ENCODE data around the gene L3MBTL3.

The L3MBTL3 gene

DNA sequence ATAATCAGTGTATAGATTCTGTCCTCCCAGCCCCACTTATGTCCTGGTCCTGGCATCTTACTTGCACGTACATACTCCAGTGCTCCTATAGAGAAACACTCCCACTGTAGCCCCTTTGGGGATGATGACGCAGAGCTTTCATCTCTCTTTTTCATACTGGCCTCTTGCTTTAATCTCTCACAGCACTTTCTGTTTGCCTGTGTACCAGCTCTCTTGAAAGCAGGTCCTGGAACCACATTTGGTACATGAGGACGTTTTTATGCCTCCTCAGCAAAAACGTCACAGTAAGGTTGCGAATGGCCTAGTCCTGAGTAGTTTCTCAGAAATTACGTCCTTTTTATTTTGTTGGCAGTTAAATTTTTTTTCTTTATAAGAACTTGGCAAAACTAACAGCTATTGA lies 10.8 kb downstream of the L3MBTL3 start:
- DNase-seq, result no peak

DNA sequence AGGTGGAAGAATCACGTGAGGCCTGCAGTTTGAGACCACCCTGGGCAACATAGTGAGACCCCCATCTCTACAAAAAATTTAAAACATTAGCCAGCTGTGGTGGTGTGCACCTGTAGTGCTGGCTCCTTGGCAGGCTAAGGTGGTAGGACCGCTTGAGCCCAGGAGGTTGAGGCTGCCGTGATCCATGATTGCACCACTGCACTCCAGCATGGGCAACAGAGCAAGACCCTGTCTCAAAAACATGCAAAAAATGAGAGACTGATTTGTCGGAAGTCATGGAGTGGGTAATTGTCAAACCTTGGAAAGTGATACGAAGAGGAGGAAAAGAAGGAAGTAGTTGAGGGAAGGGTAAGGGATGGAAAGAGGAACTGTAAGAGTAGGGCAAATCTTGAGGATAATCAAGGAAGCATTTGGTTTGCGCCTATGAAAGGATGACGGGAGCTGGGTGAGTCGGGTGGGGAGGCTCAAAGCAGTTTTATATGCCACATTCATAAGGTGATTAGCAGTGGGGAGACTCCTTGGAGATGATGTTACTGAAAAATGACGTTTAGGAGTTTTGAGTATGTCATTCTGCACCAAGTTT lies 14.5 kb downstream of the L3MBTL3 start:
- DNase-seq, result no peak

DNA sequence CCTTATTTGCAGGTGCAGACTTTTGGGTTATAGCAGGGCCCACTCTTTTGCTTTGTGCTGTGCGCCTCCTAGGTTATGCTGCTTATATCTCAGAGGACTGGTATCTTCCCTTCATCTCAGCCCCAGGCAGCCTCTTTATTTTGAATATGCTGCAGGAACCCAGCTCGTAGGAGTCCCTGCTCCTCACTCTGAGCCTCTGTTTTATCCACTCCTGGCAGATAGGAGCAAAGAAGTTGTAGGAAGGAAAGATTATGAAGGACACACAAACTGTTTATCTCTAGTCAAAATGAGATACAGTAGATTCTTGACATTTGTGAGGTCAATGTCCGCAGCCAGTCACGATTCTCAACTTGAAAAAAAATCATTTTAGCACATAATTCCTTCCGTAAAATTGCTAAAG lies 15.6 kb downstream of the L3MBTL3 start:
- DNase-seq, result no peak

DNA sequence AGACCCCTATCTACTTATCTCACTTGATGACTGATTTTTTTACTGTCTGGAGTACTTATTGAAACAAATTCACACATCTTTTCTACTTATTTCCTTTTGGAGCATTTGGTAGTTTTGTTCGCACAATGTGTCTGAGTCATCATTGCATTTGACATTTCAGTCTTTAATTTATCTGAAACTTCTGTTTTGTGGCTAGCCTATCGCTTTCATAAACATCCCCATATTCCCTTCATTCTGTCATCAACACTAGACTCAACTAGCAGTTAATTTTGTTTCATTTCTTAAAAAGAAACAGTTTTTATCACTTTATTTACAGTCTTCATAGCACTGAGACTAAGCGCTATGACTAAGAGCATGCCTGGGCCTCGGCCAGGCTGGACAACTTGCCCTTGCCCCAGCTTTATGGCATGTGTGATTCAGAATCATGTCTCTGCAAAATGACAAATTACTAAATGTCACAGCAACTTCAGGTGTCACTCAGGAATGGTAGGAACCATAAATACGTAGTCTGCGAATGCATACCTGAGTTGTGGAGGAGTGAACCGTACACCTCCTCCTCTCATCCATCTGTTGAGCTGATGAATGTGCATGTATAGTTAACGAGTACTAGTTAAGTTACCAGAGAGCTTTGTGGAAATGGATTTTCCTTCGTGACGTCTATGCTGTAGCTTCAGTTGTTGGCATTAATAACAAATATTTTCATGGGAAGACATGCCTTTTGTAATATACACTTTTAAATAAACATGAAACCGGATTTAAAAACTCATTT lies 16.2 kb downstream of the L3MBTL3 start:
- DNase-seq, result no peak

DNA sequence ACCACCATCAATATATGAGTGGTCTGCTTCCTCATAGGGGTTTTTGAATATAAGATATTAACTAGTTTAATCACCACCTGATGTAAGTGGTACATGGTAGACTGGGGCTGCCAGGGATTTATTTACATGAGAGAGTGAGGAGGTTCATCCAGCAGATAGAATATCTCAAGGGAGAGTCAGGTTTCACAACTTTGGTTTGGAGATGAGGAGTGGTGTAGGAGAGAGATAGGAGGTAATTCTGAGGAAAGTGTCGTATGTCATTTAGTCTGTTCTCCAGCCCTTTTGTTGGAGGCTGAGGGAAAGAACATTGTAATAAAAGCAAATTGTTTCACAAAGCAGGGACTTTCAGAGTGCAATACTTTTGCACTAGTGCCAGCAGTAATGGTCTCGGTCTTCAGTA lies 16.8 kb downstream of the L3MBTL3 start:
- DNase-seq, result no peak

DNA sequence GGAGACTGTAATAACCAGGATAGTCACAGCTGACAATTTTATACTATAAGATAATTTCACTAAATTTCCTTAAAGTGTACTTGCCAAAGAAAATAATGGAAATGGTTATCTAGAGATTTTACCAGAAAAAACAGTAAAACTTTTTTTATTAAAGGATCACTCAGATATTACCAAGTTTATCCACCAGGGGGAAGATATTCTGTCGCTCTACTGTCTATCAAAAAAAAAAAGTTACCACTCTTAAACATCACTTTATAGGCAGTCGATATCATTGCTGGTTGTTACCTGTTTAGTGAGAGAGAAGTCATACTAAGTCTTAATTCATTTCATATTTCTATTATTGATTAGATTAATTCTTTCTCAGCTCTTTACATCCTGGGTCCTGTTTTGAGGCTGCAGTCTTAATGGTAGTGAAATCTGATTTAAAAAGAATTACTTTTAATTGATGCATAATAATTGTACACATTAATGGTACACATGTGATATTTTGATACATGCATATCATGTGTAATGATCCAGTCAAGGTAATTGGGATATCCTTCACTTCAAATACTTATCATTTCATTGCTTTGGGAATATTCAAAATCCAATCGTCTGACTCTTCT lies 18.9 kb downstream of the L3MBTL3 start:
- DNase-seq, result no peak

DNA sequence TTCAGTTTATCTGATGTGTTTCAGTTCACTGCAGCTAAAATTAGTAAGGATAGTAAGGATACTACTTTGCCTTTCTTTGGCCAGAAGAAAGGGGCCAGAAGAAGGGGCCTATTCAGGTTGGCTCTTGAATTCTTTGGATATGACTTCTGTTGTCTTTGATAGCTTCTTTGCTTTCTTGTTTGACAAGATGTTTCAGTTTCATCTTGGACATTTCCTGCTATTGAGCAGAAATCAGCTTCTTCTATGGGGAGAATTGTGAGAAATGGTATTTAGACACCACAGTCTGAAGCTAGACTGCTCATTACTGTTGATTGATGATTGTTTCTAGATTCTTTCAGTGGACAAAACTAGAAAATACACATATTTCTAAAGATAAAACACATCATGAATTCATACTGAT lies 23.2 kb downstream of the L3MBTL3 start:
- no peak for DNase-seq

DNA sequence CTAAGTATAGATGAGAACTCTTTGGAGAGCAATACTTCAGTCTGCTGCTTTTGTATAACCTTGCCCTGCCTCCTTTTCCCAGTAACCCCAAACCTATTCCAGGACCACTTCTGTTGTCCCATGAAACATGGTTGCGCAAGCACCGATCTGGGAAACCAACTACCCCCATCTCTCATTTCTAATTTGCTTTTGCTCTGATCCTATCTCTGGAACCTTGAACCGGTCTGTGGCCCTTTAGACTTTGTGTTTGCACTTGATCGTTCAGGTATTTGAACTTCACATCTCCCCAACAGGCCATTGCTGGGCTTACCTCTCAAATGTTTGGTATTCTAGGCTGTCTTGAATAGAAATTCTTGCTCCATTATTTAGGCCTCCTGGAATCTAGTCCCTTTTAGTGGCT lies 25.0 kb downstream of the L3MBTL3 start:
- no peak for DNase-seq

DNA sequence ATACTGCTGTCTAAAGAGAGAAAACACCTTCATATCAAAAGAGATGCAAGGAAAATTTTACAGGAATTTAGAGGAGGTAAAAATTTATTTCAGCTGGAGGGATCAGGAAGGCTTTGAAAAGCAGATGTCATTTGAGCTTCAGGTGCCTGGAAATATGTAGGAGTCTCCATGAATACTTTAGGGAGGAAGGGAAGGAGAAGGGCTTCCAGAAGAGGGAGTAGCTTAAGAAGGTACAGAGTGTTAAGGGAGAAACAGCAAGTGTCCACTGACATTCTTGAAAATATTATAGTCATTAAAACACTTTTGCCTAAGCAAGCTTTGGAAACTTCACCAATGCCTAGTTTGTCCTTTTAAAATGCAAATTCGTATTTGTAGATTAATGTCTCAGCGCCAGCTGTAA lies 27.2 kb downstream of the L3MBTL3 start:
- no peak for DNase-seq

DNA sequence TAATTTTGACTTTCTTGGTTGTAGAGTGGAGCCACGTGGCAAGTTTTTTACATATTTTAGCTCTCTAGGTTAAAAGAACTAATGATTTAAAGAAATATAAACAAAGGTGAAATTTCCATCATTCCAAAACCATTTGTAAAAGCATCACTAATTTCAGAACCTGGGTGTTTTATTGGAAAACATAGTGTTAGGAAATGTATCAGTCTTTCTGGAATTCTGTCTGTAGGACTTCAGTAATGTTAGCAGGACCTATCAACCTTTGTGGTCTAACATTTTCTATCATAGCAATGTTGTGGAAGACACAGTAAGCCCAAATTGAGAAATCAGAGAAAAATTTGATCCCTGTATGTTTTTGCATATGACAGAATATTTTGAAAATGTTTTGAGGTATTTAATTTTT lies 28.3 kb downstream of the L3MBTL3 start:
- no peak for DNase-seq

DNA sequence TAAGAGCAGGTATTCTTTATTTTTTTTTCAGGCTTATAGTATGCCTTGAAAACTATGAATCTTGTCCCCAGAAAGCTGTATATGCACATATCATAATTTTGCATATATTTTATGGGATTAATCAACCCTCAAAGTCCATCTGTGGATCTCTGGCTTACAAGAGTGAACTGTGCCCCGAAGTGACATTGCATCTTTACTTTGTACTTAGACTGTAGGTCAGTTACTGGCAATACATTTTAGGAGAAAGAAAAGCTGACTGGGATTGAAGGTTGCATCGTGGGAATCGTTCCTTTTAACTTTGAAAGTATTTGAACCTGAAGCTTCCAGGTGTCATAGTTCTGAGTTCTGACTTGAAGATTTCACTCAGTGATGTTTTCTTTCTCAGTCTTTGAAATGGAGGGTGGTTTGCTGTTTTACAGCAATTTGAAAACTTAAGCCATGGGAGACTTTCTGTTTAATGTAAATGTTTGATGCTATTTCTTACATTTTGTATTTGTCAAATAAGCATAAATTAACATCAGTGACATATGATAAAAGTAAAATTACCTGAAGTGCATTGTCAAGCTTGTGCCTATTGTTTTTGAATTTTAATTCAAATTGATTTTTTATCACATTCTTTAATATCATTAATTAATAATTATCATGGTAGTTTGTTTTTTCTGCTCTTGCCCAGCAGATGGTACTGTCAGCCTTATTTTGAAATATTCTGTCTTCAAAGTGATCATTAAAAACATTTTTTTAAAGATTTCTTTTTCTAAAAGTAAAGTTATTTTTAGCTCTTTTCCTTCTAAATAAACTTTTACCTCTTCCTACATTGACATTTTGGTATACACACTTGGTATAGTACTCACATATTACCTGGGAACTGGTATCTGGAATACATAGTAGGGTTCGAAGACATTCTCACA lies 29.0 kb downstream of the L3MBTL3 start:
- no peak for DNase-seq

DNA sequence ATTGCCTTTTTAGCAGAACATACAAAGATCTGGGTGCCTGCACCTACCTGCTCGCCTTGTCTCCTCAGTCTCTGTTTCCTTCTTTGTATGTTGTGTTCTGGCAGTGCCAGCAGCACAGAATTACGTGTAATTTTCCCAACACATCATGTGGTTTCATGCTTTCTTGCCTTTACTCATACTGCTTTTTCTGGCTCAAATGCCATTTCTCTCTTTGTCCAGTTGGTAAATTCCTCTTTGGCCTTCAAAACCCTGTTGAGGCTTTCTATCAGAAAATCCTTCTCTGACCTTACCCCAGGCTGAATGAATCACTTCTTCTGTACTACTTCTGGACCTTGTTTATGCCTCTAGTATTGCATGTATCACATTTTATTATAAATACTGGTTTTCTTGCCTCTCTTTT lies 31.8 kb downstream of the L3MBTL3 start:
- no peak for DNase-seq

DNA sequence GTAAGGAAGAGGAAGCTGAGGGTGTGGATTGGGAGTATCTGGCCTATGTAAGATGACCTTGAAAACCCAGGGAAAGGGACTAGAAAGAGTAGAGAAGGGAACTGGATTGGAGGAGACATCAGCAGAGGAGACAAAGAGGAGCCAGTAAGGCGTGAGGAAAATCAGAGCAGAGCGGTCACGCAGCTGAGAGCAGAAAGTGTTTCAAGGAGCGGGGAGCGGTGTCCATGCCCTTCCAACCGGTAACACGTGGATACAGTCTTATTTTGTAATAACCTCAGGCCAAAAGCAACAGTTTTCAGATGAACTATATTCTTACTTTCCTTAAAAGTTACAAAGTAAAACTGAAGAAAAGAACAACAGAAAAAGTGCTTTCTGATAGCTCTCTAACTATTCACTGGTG lies 36.3 kb downstream of the L3MBTL3 start:
- DNase-seq, result no peak

DNA sequence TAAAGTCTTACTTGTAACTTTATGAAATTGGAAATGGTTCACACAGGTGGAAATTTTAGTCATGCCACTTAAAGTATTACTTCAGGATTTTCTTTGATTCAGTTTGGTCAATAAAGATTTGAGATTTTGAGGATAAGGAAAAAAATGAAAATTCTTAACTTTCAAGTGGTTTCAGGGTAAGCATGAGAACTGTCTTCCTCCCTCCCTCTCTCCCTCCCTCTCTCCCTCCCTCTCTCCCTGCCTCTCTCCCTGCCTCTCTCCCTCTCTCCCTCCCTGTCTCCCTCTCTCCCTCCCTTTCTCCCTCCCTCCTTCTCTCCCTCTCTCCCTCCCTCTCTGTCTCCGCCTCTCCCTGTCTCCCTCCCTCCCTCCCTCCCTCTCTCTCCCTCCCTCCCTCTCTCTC lies 36.9 kb downstream of the L3MBTL3 start:
- no peak for DNase-seq

DNA sequence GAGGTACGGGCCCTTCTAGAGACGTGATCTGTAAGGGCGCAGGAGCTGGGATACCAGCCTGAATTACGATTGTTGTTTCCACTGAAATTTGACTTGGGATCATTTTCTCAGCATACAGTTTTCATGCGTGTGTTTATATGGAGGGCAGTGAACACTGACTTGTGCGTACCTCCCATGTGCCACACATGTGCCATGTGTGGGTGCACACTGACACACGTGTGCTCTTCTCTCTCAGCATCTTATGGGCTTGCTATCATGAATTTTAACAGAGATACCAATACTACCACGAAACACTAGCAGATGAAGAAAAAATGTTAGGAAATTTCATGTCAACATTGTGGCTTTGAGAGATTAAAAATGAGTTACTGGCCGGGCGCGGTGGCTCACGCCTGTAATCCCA lies 39.1 kb downstream of the L3MBTL3 start:
- no peak for DNase-seq

DNA sequence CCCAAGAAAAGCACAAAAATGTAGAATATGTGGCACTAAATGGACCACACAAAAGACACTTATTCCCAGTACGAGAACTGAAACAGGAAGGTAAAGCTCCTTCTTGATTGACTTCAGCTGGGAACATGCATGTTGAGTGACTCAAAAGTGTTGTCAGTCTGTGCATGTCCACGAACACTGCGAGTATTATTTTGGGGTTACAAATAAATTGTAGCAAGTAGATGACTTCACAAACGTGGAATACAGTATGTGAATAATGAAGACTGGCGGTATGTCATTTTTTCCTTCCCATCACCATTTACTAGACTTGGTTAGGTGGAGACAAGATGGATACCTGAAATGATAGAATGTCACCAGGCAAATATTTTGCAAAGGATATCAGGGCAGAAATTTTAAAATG lies 45.4 kb downstream of the L3MBTL3 start:
- DNase-seq, result no peak

DNA sequence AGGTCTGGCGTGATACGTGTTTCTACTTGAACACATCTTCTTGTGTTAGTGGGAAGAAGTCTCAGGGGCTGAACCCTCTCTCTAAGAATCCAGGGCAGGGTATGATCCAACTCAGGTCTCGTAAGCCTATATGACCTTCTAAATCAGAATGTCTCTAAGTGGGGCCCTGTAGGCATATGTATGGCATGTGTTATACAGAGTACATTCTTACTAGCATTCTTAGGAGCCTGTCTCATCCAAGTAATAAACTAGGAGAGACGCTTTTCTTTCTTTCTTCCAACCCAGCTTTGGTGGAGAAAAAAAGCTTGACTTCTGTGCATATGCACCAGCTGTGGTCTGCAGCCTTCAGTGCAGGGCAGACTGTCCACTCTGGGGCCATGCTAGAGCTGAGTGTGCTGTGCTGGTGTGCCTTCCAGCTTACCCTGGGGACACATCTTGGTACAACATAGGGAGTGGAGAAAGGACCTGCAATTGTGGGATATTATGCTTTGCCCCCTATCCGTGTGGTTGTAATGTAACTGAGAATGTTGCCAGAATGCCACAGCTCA lies 47.3 kb downstream of the L3MBTL3 start:
- no peak for DNase-seq

DNA sequence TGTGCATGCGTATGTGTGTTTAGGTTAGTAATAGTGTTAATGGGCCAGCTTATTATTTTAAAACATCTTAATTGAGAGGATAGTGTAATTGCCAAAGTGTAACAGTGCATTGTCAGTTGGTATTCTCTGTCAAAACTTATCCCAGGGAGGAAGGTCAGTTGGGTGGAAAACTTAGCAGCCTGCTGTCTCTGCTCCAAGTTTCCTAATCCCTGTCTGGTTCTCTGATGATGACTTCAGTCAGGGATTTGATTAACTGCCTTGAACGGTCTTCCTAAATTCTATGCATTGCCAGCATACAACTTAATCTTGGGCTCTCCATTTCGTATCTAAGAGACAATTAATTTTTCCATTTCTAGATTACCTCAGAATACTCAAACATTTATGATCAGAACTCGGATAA lies 51.1 kb downstream of the L3MBTL3 start:
- no peak for DNase-seq

DNA sequence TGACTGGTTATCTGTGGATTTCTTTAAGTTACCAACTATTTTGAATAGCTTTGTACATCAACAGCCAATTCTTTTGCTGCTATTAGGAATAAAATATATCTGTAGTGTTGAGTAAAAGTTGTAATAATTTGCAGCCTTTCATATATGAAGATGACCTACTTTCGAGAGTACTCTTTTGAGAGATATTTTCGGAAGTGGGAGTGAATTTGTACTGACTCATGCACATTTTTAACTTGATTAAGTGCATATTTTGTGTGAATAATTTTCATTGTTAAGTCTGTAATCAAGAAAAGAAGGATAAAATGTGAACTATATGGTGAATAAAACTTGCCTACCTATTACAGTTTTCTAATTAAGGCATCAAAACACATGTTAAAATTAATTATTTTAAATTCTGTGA lies 51.9 kb downstream of the L3MBTL3 start:
- no peak for DNase-seq

DNA sequence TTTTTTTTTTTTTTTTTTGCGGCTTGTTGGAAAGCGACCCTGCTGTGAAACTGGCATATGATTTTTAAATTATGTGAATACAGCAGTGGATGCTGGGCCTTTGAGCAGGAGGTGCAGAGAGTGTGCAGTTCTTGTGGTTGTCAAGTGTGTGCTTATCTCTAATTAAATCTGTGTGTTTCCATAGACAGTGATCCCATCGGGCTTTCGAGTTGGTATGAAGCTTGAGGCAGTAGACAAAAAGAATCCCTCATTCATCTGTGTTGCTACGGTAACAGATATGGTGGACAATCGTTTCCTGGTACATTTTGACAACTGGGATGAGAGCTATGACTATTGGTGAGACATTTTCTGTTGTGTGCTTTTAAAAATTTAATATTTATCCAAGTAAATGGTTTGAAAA lies 52.4 kb downstream of the L3MBTL3 start:
- peak; percentile 42 for DNase-seq

DNA sequence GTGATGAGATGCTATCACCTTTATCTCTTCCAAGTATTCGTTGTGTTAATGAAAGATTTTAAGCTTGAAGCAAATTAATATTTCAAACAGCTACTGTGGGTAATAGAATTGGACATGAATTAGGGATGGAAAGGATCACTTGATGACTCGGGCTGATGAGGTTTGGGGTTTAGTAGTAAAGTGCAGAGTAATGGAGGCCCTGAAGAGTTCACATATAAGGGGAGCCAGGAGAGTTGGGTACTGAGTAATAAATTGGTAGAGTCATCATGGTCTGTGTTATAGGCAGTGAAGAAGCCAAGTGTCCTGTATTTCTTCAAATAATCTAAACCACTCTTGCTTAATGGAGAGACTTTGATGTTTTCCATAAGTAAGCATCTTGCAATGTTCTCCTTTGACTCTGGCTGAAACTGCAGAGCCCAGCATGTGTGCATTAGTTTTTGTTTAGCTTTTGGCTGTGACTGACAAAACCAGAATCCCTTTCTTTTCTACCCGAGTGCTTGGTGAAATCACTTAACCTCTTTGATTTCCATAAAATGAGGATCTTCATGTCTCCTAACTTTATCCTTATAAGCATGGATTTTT lies 57.6 kb downstream of the L3MBTL3 start:
- no peak for DNase-seq

DNA sequence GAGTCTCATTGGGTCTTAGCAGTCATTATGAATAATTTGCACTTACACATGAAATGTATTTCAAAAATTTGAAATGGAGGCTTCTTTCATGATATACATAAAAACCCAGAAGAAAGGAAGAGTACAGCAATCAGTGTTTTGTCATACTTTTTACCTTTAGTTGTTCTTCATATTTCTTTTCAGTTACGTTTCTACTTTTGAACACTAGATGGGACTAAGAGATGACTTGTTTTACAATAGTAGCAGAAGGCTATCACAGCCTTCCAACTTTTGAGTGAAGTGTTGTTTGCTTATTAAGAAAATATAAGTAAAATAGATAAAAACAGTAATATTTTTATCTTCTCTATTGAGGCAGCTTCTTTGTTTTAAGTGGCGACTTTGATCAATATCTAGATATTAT lies 58.1 kb downstream of the L3MBTL3 start:
- no peak for DNase-seq

DNA sequence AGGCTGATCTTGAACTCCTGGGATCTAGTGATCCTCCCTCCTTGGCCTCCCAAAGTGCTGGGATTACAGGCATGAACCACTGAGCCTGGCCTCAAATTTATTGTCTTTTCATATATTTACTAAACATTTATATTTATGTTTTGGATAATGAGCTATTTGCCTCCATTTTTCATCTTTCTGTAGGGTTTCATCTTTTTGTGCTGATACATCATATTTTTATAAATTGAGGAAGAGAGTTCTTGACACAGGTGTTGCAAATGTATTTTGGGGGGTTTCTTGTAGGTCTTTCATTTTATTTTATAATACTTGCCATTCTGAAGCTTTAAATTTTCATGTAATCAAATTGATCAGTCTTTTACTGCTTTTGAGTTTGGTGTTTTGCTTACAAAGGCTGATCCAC lies 72.4 kb downstream of the L3MBTL3 start:
- DNase-seq, result no peak
